Measurements from ENCODE around the gene PTPRM. TPM values are rescaled to one million over a fixed set of nuclear protein-coding genes. Genes with fewer than 3 reads are reported as not detected.
A peak's percentile ranks its signal among the peaks of the same experiment; 100 is the strongest.

The PTPRM gene
- total and polyA plus RNA-seq, 2 of the 4 experiments (the other 2 are of a cell fraction): 28.3 to 51.2 TPM

DNA sequence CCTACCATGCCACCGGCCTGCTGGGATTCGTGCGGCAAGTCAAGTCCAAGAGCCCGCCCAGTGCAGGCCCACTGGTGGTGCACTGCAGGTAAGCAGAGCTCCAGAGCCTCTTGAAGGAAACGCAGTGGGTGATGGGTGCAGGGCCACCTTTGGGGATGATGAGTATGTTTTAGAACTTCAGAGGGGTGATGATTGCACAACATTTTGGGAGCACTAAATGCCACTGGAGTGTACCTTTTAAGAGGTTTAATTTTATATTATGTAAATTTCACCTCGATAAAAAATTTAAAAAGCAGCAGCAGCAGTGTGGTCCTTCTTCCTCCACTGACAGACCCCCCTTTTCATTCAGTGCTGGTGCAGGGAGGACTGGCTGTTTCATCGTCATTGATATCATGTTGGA, 809.0 kb downstream of the PTPRM start:
- Histone ChIP-seq H3K36me3 (ENCODE audit: control insufficient read depth, insufficient read depth, low read length) (peaks cover 20% of the 10 kb centered on the region), H2BK20ac (ENCODE audit: low read depth, low read length) (no peak overlapping the region), H2BK5ac (ENCODE audit: low read depth, low read length, poor library complexity, severe bottlenecking) (no peak overlapping the region), H3K9me1 (ENCODE audit: insufficient read depth, low read length) (0 out of 2 replicates have a peak, but pooled peaks cover 10% of the 10 kb centered on the region), H4K5ac (ENCODE audit: low read depth, low read length) (no peak overlapping the region), H3K4me3 (ENCODE audit: insufficient read depth, low read depth, low read length) (no peak overlapping the region), H3K9ac (ENCODE audit: low read depth, low read length) (no peak overlapping the region), H3K4ac (ENCODE audit: low read depth, low read length) (no peak overlapping the region), H2AK5ac (ENCODE audit: low read depth, low read length) (no peak overlapping the region), H3K4me1 (ENCODE audit: control insufficient read depth, insufficient read depth, low read length) (peaks cover 8% of the 10 kb centered on the region), H3K27me3 (ENCODE audit: control insufficient read depth, insufficient read depth, low read length) (no peaks in the 10 kb centered on the region), H3K23ac (ENCODE audit: low read depth, low read length) (no peak overlapping the region), H2AK9ac (replicated peaks; ENCODE audit: low read depth, low read length, poor library complexity) (no peak overlapping the region), H2BK15ac (ENCODE audit: low read depth, low read length) (no peak overlapping the region), H3K4me2 (ENCODE audit: low read depth, low read length) (no peak overlapping the region), H2BK120ac (ENCODE audit: low read depth, low read length) (no peak overlapping the region), H4K8ac (ENCODE audit: low read depth in 2 of 2, low read length in 2 of 2) (no peak overlapping the region), H3K9me3 (ENCODE audit: control insufficient read depth, insufficient read depth, low read length) (no peaks in the 10 kb centered on the region), H4K20me1 (ENCODE audit: insufficient read depth, low read length) (no peaks in the 10 kb centered on the region), H3K79me1 (ENCODE audit: low read depth in 1 of 2, low read length in 2 of 2) (no peaks in the 10 kb centered on the region), H3K14ac (replicated peaks; ENCODE audit: low read depth, low read length) (no peak overlapping the region), H3K56ac (ENCODE audit: extremely low read depth, insufficient read depth, low read length) (no peak overlapping the region), H4K91ac (ENCODE audit: insufficient read depth, low read depth, low read length) (no peak overlapping the region), H2AFZ (replicated peaks; ENCODE audit: low read length, poor library complexity) (no peak overlapping the region), H3K18ac (ENCODE audit: low read depth, low read length) (no peak overlapping the region), H3K27ac (ENCODE audit: insufficient read depth, low read length) (no peak overlapping the region)
- POLR2A ChIA-PET (ENCODE audit: unreplicated experiment): no interaction called here
- in situ Hi-C loops (cut with MboI; ENCODE audit: low sequenced_read_pairs): loop anchor here (25.0 kb wide), 1 partner anchor 589 kb away; no protein-coding TSS in a partner anchor
- dilution Hi-C loops (cut with HindIII; ENCODE audit: low sequenced_read_pairs, unreplicated experiment): no loop called here
- ATAC-seq (ENCODE audit: low read depth): no peak
- intact Hi-C loops (cut with micrococcal nuclease): no loop called here
- no TSS peak for BruUV-seq (replicated peaks)
- WGBS, 2 experiments (ENCODE audit: extremely low coverage in 2 of 2, insufficient read length in 1 of 2): 96% methylated on average over 4 of the region's 7 CpGs; no CpG with 5 or more reads in 1 of the 2 experiments
- no peak for DNase-seq
- CTCF ChIA-PET: no interaction called here
- TF ChIP-seq BHLHE40 (IDR thresholded peaks at IDR 0.05; ENCODE audit: low read depth, low read length) (no peak), CEBPB (IDR thresholded peaks at IDR 0.05; ENCODE audit: low read depth, low read length) (peak; percentile 64)
